Lower leg skin (tissue), 3 donors: ENCODE data around the gene MAP4K2.

Experiments
- POLR2A ChIP-seq, 2 donors: fragments of 450-650 bp; IDR thresholded peaks; one replicate each; pipeline ENCODE4 v1.6.1; 2016 to 2017; ENCODE audit warnings: antibody characterized with exemption in 2 of 2, mild to moderate bottlenecking in 1 of 2, moderate library complexity in 1 of 2
- TF ChIP-seq, protein P1 (sequence below), 3 donors: fragments of 450-650 bp; IDR thresholded peaks; one replicate each; pipeline ENCODE4 v1.5.1; 2016; ENCODE audit warnings: antibody characterized with exemption in 3 of 3, mild to moderate bottlenecking in 3 of 3, moderate library complexity in 2 of 3

DNA sequence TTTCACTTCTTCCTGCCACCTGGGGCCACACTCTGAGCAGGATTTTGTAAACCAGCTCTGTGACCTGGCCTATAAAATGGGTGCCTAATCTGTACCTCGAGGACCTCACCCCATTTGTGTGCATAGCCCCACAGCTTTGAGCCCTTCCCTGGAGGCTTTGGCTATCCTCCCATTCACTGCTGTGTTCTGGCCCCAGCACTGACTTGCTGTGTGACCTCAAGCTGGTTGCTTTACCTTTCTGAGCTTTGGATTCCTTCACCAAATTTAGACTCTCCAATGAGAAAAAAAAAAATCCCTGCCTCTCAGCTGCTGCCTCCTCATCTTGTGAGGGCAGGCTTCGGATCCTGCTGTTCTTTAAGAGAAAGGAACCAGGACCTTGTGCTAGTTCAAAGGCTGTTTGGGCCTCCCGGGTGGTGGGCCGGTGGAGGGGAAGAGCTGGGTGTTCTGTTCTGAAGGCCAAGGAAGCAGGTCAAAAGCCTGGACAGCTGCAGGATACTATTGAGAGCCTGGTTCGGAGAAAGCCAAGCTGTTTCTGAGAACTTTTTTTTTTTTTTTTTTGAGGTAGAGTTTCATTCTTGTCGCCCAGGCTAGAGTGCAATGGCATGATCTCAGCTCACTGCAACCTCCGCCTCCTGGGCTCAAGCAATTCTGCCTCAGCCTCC lies 42.1 kb downstream of the MAP4K2 start:
- no peak for TF ChIP-seq POLR2A (IDR thresholded peaks at IDR 0.05)
- TF ChIP-seq, protein P1, sequence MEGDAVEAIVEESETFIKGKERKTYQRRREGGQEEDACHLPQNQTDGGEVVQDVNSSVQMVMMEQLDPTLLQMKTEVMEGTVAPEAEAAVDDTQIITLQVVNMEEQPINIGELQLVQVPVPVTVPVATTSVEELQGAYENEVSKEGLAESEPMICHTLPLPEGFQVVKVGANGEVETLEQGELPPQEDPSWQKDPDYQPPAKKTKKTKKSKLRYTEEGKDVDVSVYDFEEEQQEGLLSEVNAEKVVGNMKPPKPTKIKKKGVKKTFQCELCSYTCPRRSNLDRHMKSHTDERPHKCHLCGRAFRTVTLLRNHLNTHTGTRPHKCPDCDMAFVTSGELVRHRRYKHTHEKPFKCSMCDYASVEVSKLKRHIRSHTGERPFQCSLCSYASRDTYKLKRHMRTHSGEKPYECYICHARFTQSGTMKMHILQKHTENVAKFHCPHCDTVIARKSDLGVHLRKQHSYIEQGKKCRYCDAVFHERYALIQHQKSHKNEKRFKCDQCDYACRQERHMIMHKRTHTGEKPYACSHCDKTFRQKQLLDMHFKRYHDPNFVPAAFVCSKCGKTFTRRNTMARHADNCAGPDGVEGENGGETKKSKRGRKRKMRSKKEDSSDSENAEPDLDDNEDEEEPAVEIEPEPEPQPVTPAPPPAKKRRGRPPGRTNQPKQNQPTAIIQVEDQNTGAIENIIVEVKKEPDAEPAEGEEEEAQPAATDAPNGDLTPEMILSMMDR (IDR thresholded peaks at IDR 0.05): no peak
